ENCODE measurements around the gene GALNT9.

- TF ChIP-seq EZH2phosphoT487 (IDR thresholded peaks at IDR 0.05; ENCODE audit: insufficient read depth, low read depth), result no peak
- no peak for TF ChIP-seq EZH2 (IDR thresholded peaks at IDR 0.05; ENCODE audit: insufficient read depth, poor library complexity, severe bottlenecking)
Measured at GRCh38 chr12:132344601-132345000, 15.2 kb upstream of the GALNT9 start.
